IPS DF 6.9 (cell line): Measurements from ENCODE around the gene GSTO2.

Source experiments
- DNase-seq: peaks from one replicate; pipeline ENCODE4 v3.0.0-alpha.2; 2013; ENCODE audit warnings: low read depth, low spot score
- H3K27ac ChIP-seq: one replicate; pipeline ENCODE4 v1.5.1; 2013; ENCODE audit warnings: low read length, control low read depth
- H3K27me3 ChIP-seq: 2 replicates; pipeline ENCODE4 v1.6.1; 2013; ENCODE audit warnings: mild to moderate bottlenecking, low read length; ENCODE audit not compliant: control insufficient read depth, insufficient read depth
- H3K36me3 ChIP-seq: 2 replicates; pipeline ENCODE4 v1.6.1; 2013; ENCODE audit warnings: low read length; ENCODE audit not compliant: control insufficient read depth, insufficient read depth
- H3K4me1 ChIP-seq: 2 replicates; pipeline ENCODE4 v1.6.1; 2013; ENCODE audit warnings: low read length; ENCODE audit not compliant: control insufficient read depth, insufficient read depth
- H3K4me3 ChIP-seq: 2 replicates; pipeline ENCODE4 v1.5.1; 2013; ENCODE audit warnings: mild to moderate bottlenecking, low read length
- H3K9me3 ChIP-seq: 2 replicates; pipeline ENCODE4 v1.6.1; 2013; ENCODE audit warnings: low read length, inconsistent platforms; ENCODE audit not compliant: control insufficient read depth, insufficient read depth
- whole genome bisulfite sequencing: extraction: QIAGEN DNeasy Blood & Tissue Kit; methylation state at CpG from one replicate; pipeline ENCODE4 v1.1.7; 2013; ENCODE audit warnings: mixed read lengths, missing lambda C conversion rate; ENCODE audit not compliant: insufficient read length, insufficient coverage; 5-methylcytosine and 5-hydroxymethylcytosine counted together

GSTO2 gene

DNA sequence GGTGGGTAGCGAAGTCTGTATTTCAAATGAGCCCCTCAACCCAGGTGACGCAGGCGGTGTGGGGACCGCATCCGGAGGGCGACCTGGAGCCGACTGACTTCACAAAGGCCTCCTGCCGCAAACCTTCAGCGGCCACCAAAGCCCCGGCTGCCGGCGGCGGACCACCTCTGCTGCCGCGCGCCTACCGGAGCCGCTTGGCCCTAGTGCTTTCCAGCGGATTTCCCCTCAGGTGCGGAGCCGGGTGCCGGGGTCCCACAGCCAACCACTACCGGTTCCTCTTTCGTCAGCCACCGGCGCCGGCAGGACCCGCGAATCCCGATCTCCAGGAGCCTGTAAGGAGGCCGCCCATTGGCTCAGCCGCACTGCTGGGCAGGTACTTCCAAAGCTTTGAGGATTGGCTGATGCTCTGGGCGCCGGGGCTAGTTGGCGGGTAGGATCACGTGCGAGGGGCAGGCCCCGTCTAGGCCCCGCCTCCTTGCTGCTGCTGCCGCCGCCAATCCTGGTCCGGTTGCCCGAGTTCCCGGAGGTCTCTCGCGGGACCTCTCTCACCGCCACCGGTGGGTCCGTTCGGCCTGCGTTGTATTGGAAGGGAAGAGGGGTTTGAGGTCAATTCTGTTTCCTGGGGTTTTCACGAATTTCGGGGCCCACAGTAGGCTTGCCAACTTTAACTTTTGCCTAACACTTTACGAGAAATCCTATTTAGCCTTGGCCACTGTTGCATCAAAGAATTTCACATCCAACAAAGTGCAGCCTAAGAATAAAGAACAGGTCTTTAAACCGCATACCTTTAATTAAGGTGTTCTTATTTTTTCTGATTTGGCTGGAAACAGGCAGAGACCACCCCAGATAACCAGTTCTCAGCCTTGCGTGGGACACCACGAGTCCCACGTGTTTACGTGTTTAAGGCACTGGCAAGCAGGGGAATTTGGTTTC is at the start of gene GSTO2:
Gene GSTO2 (plus strand): TSS at position 472 of the 933 bp plus-strand sequence. CDS start 5,732 bp downstream, outside the sequence.
- Histone ChIP-seq H3K27me3 (no peaks in the 10 kb centered on the region), H3K27ac (no peak within 1 kb of the TSS), H3K4me3 (peak within 1 kb of the TSS; percentile 92), H3K36me3 (no peaks in the 10 kb centered on the region; the same call in 1 of the 2 replicates), H3K9me3 (no peaks in the 10 kb centered on the region), H3K4me1 (no peaks in the 10 kb centered on the region)
- DNase-seq, result peak; percentile 93
- WGBS, result no CpG with 5 or more reads among the region's 59 CpGs

DNA sequence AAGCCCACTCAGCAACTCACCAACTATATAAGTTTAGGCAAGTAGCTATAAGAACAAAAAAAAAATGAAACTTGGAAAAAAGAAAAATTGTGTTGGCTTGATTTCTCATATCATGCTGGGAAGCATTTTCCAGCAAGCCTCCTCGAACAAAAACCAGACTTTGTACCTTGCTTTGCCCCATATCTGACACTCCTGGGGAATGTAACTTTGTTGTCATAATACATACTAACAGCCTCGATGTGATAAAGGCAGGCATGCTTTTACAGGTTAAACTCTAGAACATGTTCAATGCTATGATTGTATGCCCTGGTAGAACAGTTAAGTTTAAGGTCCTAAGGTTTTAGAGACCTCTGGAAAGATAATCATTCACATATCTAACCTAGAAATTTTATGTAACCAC is 48.5 kb upstream of the GSTO2 start:
- H3K4me1 ChIP-seq, result no peaks in the 10 kb centered on the region
- WGBS, result no CpG with 5 or more reads among the region's 2 CpGs

DNA sequence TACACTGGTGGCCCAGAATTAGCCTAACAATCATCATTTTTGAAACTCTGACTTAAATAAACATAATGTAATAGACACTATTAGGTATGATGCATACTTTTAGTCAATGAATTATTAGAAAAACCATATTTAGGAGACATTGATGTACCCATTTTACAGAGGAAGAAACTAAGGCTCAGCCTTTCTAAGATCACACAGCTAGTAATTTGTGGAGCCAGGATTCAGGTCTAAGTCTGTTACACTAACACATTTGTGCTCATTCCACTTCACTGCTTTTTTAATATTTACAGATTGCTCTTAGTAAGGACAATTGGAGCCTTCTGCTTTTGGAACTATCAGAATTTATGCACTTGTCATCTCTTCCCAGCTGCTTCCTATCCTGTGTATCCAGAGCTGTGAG is 45.7 kb upstream of the GSTO2 start:
- H3K27ac ChIP-seq, result no peak overlapping the region
- H3K4me1 ChIP-seq, result no peaks in the 10 kb centered on the region
- H3K4me3 ChIP-seq, result no peak overlapping the region
- H3K36me3 ChIP-seq, result no peaks in the 10 kb centered on the region
- no peaks in the 10 kb centered on the region for H3K9me3 ChIP-seq
- H3K27me3 ChIP-seq, result no peaks in the 10 kb centered on the region
- DNase-seq, result no peak

More for the DNA sequence above, 48.5 kb upstream of the GSTO2 start:
- Histone ChIP-seq H3K4me3 (no peak overlapping the region), H3K27me3 (no peaks in the 10 kb centered on the region), H3K27ac (no peak overlapping the region), H3K9me3 (no peaks in the 10 kb centered on the region), H3K36me3 (no peaks in the 10 kb centered on the region)
- no peak for DNase-seq

DNA sequence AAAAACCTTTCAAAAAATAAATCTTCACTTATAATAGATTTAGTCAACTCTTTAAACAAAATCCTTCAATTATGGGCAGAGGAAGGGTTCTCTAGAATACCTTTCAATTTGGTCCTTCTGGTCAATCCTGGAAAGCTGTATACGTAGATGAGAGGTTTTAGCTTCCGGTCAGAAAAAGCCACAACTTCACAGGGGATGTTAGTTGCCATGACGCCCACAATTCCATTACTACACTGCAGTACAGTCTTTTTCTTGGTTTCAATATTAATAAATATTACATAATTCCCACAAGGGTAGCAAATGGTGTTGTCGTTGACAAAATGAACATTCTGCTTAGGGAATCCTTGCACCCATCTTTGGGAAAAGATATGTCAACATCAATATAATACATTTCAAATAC is 38.5 kb upstream of the GSTO2 start:
- Histone ChIP-seq H3K27me3 (no peaks in the 10 kb centered on the region), H3K36me3 (no peaks in the 10 kb centered on the region), H3K27ac (no peak overlapping the region), H3K9me3 (no peaks in the 10 kb centered on the region), H3K4me1 (no peaks in the 10 kb centered on the region), H3K4me3 (no peak overlapping the region)
- no CpG with 5 or more reads among the region's 4 CpGs for WGBS
- no peak for DNase-seq

DNA sequence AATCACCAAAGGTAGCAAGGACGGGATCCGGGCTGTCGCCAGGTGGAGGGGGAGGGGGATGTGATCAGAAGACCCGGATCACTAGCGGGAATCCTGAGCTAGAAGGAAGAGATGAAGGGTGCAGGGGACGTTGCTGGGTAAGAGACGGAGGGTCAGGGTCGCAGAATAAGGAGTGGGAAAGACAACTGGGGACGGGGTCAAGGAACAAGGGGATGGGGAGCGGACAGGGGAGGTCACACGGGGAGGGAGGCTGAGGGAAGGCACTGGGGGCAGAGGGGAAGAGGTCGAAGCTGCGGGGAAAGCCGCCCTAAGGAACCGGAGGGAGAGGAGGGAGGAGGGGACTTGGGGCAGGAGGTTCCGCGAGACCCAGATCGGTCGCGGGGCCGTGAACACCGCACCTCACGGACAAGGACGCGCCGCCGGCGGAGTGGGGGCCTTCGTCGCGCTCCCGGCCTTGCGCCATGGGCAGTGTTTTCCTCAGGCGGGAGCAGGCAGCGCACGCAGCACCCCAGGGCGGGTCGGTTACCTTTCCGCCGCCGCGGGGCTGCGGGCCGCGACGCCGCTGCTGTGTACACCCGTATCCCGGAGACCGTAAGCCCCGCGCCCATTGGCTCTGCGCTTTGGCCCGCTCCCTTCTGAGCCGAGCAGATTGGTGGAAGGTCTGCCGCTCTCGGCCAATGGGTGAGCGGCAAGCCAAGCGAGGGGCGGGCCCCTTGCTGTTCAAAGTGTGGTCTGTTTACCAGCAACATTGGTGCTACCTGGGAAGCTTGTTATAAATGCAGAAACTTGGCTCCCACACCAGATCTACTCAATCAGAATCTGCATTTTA is 37.0 kb upstream of the GSTO2 start, which contains the start of gene CFAP43:
Gene CFAP43 (minus strand): TSS at position 581 of the 829 bp plus-strand sequence. CDS start 118 bp downstream, at position 463.
- peak; percentile 93 for DNase-seq
- peak within 1 kb of the TSS; percentile 94; the same call in 1 of the 2 replicates for H3K4me3 ChIP-seq
- H3K9me3 ChIP-seq, result no peaks in the 10 kb centered on the region
- H3K27ac ChIP-seq, result no peak within 1 kb of the TSS
- no peaks in the 10 kb centered on the region for H3K36me3 ChIP-seq
- H3K4me1 ChIP-seq, result no peaks in the 10 kb centered on the region
- no CpG with 5 or more reads among the region's 60 CpGs for WGBS
- no peaks in the 10 kb centered on the region for H3K27me3 ChIP-seq

DNA sequence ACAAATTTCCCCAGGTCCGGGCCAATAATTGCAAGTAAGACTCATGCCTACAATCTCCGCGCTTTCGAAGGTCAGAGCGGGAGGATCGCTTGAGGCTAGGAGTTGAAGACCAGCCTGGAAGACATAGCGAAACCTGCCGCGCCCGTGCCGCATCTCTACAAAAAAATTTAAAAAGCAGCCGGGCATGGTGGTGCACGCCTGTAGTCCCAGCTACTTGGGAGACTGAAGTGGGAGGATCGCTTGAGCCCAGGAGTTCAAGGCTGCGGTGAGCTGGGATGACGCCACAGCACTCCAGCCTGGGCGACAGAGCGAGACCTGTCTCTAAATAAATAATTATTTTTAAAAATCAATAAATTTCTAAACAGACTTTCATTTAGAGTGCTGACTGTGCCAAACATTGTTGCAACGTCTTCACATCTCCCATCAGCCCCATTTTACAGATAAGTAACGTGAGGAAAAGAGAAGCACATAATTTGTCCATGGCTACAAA is 36.3 kb upstream of the GSTO2 start:
- no peaks in the 10 kb centered on the region for H3K9me3 ChIP-seq
- no peak overlapping the region for H3K27ac ChIP-seq
- H3K36me3 ChIP-seq, result no peaks in the 10 kb centered on the region
- H3K4me1 ChIP-seq, result no peaks in the 10 kb centered on the region
- DNase-seq, result no peak
- no CpG with 5 or more reads among the region's 20 CpGs for WGBS
- H3K27me3 ChIP-seq, result no peaks in the 10 kb centered on the region
- peak overlapping the region; percentile 94; the same call in 1 of the 2 replicates for H3K4me3 ChIP-seq

DNA sequence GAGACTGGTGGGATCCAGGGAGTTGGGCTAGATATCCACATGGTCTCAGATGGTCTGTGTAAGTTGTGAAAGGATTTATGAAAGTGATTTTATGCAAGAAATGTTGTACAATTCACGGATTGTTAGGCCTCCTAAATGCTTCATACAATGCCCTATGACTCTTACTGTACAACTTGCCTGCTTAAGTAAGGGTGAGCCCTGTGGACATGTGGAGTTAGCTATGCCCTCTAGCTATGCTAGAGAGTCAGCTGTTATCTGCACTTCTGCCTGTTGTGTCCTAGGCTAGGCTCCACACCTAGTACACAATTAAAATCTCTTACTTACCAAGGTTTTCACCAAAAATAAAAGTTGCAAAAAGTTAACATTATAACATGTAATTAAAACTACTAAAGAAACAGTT is 35.2 kb upstream of the GSTO2 start:
- H3K4me3 ChIP-seq, result no peak overlapping the region
- H3K36me3 ChIP-seq, result no peaks in the 10 kb centered on the region
- WGBS, result no CpG with 5 or more reads among the region's 1 CpG
- no peaks in the 10 kb centered on the region for H3K4me1 ChIP-seq
- no peak for DNase-seq
- no peaks in the 10 kb centered on the region for H3K9me3 ChIP-seq
- no peaks in the 10 kb centered on the region for H3K27me3 ChIP-seq
- no peak overlapping the region for H3K27ac ChIP-seq

DNA sequence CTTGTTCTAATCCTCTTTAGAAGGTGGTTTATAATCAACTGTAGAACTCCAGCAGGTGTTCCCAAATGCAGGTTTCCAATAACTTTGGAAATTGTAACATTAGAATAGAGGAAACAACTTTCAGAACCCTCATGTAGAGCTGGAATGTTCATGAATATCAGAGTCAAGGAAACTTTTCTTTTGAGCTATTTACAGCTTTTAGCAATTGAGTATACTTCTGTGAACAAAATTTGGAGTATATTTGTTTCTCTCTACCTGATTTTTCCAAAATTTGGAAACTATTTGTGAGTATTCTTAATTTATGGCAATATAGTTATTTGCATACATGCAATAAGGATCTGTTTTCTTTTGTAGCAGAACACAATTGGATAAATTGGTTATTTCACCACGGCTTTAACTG is 34.0 kb upstream of the GSTO2 start:
- Histone ChIP-seq H3K27me3 (no peaks in the 10 kb centered on the region), H3K9me3 (no peaks in the 10 kb centered on the region), H3K36me3 (no peaks in the 10 kb centered on the region), H3K27ac (no peak overlapping the region), H3K4me3 (no peak overlapping the region), H3K4me1 (no peaks in the 10 kb centered on the region)
- WGBS, result no CpG with 5 or more reads among the region's 1 CpG
- no peak for DNase-seq

DNA sequence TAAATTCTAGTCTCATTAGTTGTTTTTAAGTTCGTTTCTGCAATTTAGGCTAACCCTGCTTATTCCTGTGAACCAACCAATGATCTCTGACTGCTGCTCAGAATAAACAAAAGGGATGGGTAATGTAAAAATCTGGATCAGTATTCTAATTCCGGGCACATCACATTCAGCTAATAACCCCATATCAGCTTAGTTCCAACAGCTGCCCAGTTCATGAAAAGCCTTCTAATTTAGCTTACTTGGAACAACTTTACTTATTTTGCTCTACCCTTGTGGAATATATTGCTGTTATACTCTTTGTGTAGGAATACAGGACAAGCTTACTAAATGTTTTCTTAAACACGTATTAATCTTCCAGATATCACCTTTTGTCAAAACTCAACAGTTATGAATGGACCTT is 33.2 kb upstream of the GSTO2 start:
- Histone ChIP-seq H3K27ac (no peak overlapping the region), H3K4me3 (no peak overlapping the region), H3K4me1 (no peaks in the 10 kb centered on the region), H3K27me3 (no peaks in the 10 kb centered on the region), H3K9me3 (no peaks in the 10 kb centered on the region), H3K36me3 (no peaks in the 10 kb centered on the region)
- WGBS, result no CpG with 5 or more reads among the region's 3 CpGs
- no peak for DNase-seq

DNA sequence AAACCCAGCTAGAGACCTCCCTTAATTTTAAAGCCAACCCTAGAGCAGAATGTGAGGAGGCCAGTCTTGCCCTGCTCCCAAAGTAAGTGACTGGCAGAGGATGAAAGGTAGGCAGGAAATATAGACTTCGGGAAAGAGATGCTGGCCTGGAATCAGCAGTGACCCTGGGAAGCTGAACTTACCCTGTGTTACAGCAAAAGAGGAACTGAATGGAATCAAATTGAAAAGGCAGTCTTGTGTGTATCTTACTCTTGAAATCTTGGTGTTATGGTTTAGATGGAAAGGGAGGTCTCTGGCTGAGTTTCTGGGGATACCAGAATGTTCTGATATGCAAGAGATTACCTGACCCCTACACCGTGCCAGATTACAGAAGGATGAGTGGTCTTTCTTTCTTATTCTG is 28.9 kb upstream of the GSTO2 start:
- Histone ChIP-seq H3K27ac (no peak overlapping the region), H3K36me3 (no peaks in the 10 kb centered on the region), H3K4me3 (no peak overlapping the region), H3K27me3 (no peaks in the 10 kb centered on the region), H3K4me1 (no peaks in the 10 kb centered on the region), H3K9me3 (no peaks in the 10 kb centered on the region)
- WGBS, result no CpG with 5 or more reads among the region's 2 CpGs
- no peak for DNase-seq
